T-helper 1 cell (primary cell): ENCODE results near the gene CDC42BPB.

Experiments used
- DNase-seq, 5 donors: peaks; one replicate each; pipeline ENCODE4 v3.0.0-alpha.2; 2012 to 2020

Gene CDC42BPB

DNA sequence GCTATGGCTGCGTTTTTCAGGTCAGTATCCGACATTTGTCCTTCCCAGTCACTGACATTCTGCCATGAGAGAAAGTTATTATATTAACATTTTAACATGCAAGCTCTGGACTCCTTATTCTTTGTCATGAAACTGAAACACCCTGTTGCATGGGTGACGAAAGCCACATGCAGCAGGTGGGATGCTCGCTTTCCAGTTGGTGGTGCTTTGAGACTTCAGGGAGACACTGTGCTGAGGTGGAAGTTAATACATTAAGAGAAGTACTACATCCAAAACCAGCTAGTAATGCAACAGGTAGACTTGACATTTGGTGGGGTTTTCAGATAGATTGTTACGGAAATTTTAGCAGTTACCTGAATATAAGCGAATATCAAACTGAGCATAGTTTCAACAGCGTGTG is 167.7 kb downstream of the CDC42BPB start:
- no peak for DNase-seq

DNA sequence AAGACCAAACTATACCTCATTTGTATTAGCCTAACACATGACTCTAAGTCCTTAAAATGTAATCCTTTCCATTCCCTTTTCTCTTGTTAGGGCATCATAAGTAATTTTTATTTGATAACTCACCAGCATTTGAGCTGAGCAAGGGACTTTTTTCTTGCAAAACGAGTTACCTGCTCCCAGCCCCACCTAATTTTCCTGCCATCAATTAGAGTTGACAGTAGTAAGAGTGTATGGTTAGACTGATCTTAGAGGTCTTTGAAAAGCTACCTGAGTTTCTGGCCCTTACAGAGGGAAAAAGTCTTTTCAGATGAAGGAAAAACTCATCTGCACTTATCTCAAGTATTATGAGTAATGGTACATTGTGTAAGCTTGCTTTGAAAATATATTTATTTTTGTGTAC is 168.6 kb downstream of the CDC42BPB start:
- DNase-seq: no peak

DNA sequence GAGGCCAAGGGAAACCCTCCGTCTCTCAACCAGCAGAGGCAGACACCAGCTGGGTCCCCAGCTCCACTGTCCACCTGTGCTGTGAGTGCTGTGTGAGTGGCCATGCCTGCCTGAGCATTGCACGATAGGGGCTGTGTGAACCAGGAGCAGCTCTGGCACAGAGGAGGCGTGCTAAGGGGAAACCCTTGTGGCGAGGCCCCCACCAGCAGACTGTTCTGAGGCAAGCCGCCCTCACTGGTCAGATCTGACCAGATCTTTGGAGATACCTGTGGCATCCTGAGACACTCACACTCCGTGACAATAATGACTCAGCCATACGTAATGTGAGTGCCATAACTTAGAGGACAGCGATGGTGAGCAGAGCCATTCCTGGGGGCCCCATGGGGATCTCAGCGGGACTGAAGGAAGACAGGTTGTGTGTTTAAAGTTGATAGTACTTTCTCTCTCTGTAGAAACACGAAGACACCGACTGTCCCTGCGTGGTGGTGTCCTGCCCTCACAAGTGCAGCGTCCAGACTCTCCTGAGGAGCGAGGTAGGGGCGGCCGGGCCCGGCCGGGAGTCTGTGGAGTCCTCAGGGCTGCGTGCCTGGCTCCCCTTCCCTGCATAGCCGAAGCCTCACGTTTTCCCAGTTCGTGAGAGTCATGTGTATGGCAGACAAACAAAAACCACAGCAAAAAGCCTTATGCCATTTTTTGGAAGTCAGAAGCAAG is 171.5 kb downstream of the CDC42BPB start:
- no peak for DNase-seq

DNA sequence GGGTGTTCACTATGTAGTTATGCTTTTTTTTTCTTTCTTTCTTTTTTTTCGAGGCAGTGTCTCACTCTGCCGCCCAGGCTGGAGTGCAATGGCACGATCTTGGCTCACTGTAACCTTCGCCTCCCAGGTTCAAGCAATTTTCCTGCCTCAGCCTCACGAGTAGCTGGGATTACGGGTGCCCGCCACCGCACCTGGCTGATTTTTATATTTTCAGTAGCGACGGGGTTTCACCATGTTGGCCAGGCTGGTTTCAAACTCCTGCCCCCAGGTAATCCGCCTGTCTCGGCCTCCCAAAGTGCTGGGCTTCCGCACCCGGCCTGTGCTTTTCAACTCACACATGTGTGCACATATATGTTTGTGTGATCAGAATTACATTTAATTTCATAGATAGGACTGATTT is 173.8 kb downstream of the CDC42BPB start:
- DNase-seq: no peak

DNA sequence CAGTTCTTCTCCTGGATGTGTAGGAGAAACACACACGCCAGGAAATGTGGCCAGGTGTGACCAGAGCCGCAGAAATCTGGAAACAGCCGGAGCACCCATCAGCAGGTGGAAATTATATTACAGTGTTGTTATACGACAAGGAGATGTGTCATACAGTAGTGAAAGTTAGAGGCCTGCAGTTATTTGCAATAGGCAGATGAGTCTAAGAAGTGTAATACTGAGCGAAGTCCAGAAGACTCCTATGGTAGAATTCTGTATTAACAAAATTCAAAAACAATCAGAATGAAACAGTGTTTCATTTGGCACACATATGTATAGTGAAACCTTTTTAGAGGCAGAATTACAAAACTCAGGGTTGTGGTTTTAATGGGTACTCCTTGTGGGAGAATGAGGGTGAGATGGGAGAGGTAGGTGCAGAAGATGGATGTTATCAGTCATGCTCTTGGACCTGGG is 174.2 kb downstream of the CDC42BPB start:
- peak in 1 of 5 donors; percentile 23 for DNase-seq
